Activated CD8-positive, alpha-beta T cell treated with anti-CD3 and anti-CD28 coated beads for 36 hours (primary cell): ENCODE results near the gene KIF26B. TPM values are rescaled to one million over a fixed set of nuclear protein-coding genes. Genes with fewer than 3 reads are reported as not detected.

Source experiments
- ATAC-seq: fragments of 200-7000 bp; cut with Tn5 transposase; one replicate; pipeline ENCODE4 v1.10.0; 2021; ENCODE audit warnings: mild to moderate bottlenecking, moderate library complexity
- CTCF ChIA-PET: fragments of 350-600 bp; sonication (Branson Sonifier 250); formaldehyde crosslinking; loops from one replicate; lab custom pipeline; 2021; ENCODE audit warnings: antibody characterized with exemption; lab: Charles Lee
- POLR2A ChIA-PET: fragments of 350-600 bp; sonication (Branson Sonifier 250); formaldehyde crosslinking; loops from one replicate; lab custom pipeline; 2021; ENCODE audit warnings: antibody characterized with exemption; lab: Charles Lee
- DNase-seq: peaks from one replicate; pipeline ENCODE4 v3.0.0-alpha.2; 2020
- H3K27ac Mint-ChIP-seq: one replicate; pipeline ENCODE4 v1.8.0; 2021; ENCODE audit warnings: mild to moderate bottlenecking, mixed read lengths
- H3K27me3 Mint-ChIP-seq: one replicate; pipeline ENCODE4 v1.8.0; 2021; ENCODE audit warnings: mixed read lengths
- H3K36me3 Mint-ChIP-seq: one replicate; pipeline ENCODE4 v1.8.0; 2021; ENCODE audit warnings: low read depth, mixed read lengths
- H3K4me1 Mint-ChIP-seq: one replicate; pipeline ENCODE4 v1.8.0; 2021; ENCODE audit warnings: low read depth, mixed read lengths
- H3K4me3 Mint-ChIP-seq: one replicate; pipeline ENCODE4 v1.8.0; 2021; ENCODE audit warnings: mild to moderate bottlenecking, moderate library complexity, mixed read lengths
- H3K9me3 Mint-ChIP-seq: one replicate; pipeline ENCODE4 v1.8.0; 2021; ENCODE audit warnings: mixed read lengths
- CTCF ChIP-seq: fragments of 200-600 bp; IDR thresholded peaks from one replicate; pipeline ENCODE4 v1.8.0; 2022; ENCODE audit warnings: antibody characterized with exemption, mild to moderate bottlenecking
- intact Hi-C: fragments of 100-400 bp; cut with micrococcal nuclease; formaldehyde crosslinking; loops from one replicate; pipeline ENCODE4 v1.10.0; 2022
- total RNA-seq, 2 experiments: library from RNA; stranded (reverse); gene quantifications; one replicate each; pipeline ENCODE4 v1.2.3, GENCODE V29; 2021

KIF26B gene
- total RNA-seq, 2 experiments from 2014 or later: 0.16 TPM

- no peaks in the 10 kb centered on the region for H3K4me1 Mint-ChIP-seq
- no peak for DNase-seq
- ChIA-PET POLR2A (no interaction called here), CTCF (no interaction called here)
- ATAC-seq: no peak
- no peaks in the 10 kb centered on the region for H3K36me3 Mint-ChIP-seq
- no peak overlapping the region for H3K27ac Mint-ChIP-seq
- intact Hi-C loops: no loop called here
- H3K4me3 Mint-ChIP-seq: no peak overlapping the region
- no peaks in the 10 kb centered on the region for H3K27me3 Mint-ChIP-seq
- no peaks in the 10 kb centered on the region for H3K9me3 Mint-ChIP-seq
- no peak for TF ChIP-seq CTCF
Measured at GRCh38 chr1:245678860-245679411, 524.2 kb downstream of the KIF26B start.

- Mint-ChIP-seq H3K27ac (no peak overlapping the region), H3K9me3 (no peaks in the 10 kb centered on the region), H3K27me3 (no peaks in the 10 kb centered on the region), H3K36me3 (no peaks in the 10 kb centered on the region), H3K4me3 (no peak overlapping the region), H3K4me1 (no peaks in the 10 kb centered on the region)
- ChIA-PET POLR2A (no interaction called here), CTCF (no interaction called here)
- no peak for TF ChIP-seq CTCF
- intact Hi-C loops: no loop called here
- DNase-seq (no peak), ATAC-seq (no peak)
Measured at GRCh38 chr1:245679821-245680780, 525.3 kb downstream of the KIF26B start.

GRCh38 chr1:245682638-245683628 lies 528.1 kb downstream of the KIF26B start:
- Mint-ChIP-seq H3K27me3 (peaks cover 4% of the 10 kb centered on the region), H3K36me3 (no peaks in the 10 kb centered on the region), H3K4me3 (no peak overlapping the region), H3K9me3 (no peaks in the 10 kb centered on the region), H3K4me1 (no peaks in the 10 kb centered on the region), H3K27ac (no peak overlapping the region)
- POLR2A ChIA-PET: interaction anchor here (0.6 kb wide), 1 partner anchor 784 kb away, joined by 4 read pairs; no protein-coding TSS in a partner anchor
- no peak for ATAC-seq
- intact Hi-C loops: no loop called here
- DNase-seq: no peak
- no peak for TF ChIP-seq CTCF
- CTCF ChIA-PET: interaction anchor here (1.1 kb wide), 1 partner anchor 17 kb away, joined by 3 read pairs; no protein-coding TSS in a partner anchor

- POLR2A ChIA-PET: no interaction called here
- H3K36me3 Mint-ChIP-seq: no peaks in the 10 kb centered on the region
- H3K27ac Mint-ChIP-seq: no peak overlapping the region
- ATAC-seq (no peak), DNase-seq (no peak)
- no peak overlapping the region for H3K4me3 Mint-ChIP-seq
- H3K4me1 Mint-ChIP-seq: no peaks in the 10 kb centered on the region
- CTCF ChIA-PET: no interaction called here
- H3K9me3 Mint-ChIP-seq: no peaks in the 10 kb centered on the region
- intact Hi-C loops: no loop called here
- H3K27me3 Mint-ChIP-seq: peaks cover 4% of the 10 kb centered on the region
- no peak for TF ChIP-seq CTCF
Measured at GRCh38 chr1:245683676-245684075, 528.9 kb downstream of the KIF26B start.
